ENCODE results near the gene RPRD2.
A peak's percentile ranks its signal among the peaks of the same experiment; 100 is the strongest.

Gene RPRD2

GRCh38 chr1:150484861-150485260 is 120.9 kb downstream of the RPRD2 start:
- peak; percentile 32 for DNase-seq (ENCODE audit: low read depth, low spot score)
- no peak overlapping the region for H3K4me3 ChIP-seq (ENCODE audit: low read depth, low read length)
- TF ChIP-seq CTCF (IDR thresholded peaks at IDR 0.05; ENCODE audit: low read depth, low read length): peak; percentile 34
- in situ Hi-C loops (cut with HindIII; ENCODE audit: low sequenced_read_pairs): no loop called here

GRCh38 chr1:150486966-150487762 is 123.2 kb downstream of the RPRD2 start, which contains the start of gene TARS2:
Gene TARS2 (plus strand): TSS chr1:150487419. CDS start chr1:150487451, 32 bp downstream.
- peak; percentile 99 for DNase-seq (ENCODE audit: low read depth, low spot score)
- peak; percentile 4 for TF ChIP-seq CTCF (IDR thresholded peaks at IDR 0.05; ENCODE audit: low read depth, low read length)
- in situ Hi-C loops (cut with HindIII; ENCODE audit: low sequenced_read_pairs): no loop called here
- H3K4me3 ChIP-seq (ENCODE audit: low read depth, low read length): peak within 1 kb of the TSS; percentile 94

- no peak for TF ChIP-seq CTCF (IDR thresholded peaks at IDR 0.05; ENCODE audit: low read depth, low read length)
- H3K4me3 ChIP-seq (ENCODE audit: low read depth, low read length): peak overlapping the region; percentile 94
- in situ Hi-C loops (cut with HindIII; ENCODE audit: low sequenced_read_pairs): no loop called here
- no peak for DNase-seq (ENCODE audit: low read depth, low spot score)
These were observed 123.8 kb downstream of the RPRD2 start for GRCh38 chr1:150487763-150488115.

- in situ Hi-C loops (cut with HindIII; ENCODE audit: low sequenced_read_pairs): no loop called here
- DNase-seq (ENCODE audit: low read depth, low spot score): no peak
- no peak overlapping the region for H3K4me3 ChIP-seq (ENCODE audit: low read depth, low read length)
- no peak for TF ChIP-seq CTCF (IDR thresholded peaks at IDR 0.05; ENCODE audit: low read depth, low read length)
These were observed 129.2 kb downstream of the RPRD2 start for GRCh38 chr1:150493175-150493574.

GRCh38 chr1:150498342-150498741 is 134.4 kb downstream of the RPRD2 start:
- no peak for DNase-seq (ENCODE audit: low read depth, low spot score)
- no peak overlapping the region for H3K4me3 ChIP-seq (ENCODE audit: low read depth, low read length)
- in situ Hi-C loops (cut with HindIII; ENCODE audit: low sequenced_read_pairs): no loop called here
- TF ChIP-seq CTCF (IDR thresholded peaks at IDR 0.05; ENCODE audit: low read depth, low read length): no peak

GRCh38 chr1:150505431-150505830 is 141.5 kb downstream of the RPRD2 start:
- no peak for DNase-seq (ENCODE audit: low read depth, low spot score)
- H3K4me3 ChIP-seq (ENCODE audit: low read depth, low read length): no peak overlapping the region
- in situ Hi-C loops (cut with HindIII; ENCODE audit: low sequenced_read_pairs): no loop called here
- TF ChIP-seq CTCF (IDR thresholded peaks at IDR 0.05; ENCODE audit: low read depth, low read length): no peak

All from astrocyte of the spinal cord (primary cell).